ENCODE measurements around the gene SUMO1. TPM values are rescaled to one million over a fixed set of nuclear protein-coding genes. Genes with fewer than 3 reads are reported as not detected.

Gene SUMO1
- total RNA-seq, 1 experiment from 2014 or later: 67.3 TPM

DNA sequence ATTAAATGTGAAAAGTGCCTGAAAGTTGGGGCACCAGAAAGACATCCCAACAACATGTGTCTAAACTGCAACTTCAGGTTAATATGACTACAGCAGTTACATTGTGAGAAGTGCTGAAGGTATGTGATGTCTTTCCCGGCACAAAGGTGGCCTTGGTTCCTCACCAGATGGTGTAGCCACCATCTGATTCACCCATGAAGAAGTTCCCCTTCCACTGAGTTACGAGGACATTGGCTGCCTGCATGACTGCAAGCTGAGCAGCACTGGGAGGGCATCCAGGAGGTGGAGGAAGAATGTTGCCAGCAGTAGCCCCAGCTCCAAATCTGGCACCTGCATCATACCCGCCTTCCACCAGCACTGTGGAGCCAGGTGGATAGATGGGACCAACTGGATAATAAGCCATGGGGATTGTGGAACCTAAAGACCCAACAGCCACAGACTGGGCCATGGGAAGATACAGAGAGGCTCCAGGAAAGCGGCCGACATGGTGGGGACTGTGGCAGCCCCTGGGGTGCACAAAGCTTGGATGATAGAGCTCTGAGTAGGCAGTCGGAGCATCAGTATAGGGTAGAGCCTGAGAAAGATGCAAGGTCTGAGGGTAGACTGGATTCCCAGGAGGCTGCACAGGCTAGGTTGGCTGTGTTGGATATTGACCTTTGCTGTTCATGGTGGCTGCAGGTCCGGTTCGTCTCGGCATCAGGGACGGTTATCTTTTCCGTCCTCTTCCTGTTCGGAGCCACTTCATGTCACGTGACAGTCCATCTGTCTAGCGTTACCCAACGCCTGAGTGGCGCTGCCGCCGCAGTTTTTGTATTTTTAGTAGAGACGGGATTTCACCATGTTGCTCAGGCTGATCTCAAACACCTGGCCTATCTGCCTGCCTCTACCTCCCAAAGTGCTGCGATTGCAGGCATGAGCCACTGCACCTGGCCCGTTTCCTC lies 36.9 kb downstream of the SUMO1 start:
- no peak for DNase-seq (ENCODE audit: low spot score)

DNA sequence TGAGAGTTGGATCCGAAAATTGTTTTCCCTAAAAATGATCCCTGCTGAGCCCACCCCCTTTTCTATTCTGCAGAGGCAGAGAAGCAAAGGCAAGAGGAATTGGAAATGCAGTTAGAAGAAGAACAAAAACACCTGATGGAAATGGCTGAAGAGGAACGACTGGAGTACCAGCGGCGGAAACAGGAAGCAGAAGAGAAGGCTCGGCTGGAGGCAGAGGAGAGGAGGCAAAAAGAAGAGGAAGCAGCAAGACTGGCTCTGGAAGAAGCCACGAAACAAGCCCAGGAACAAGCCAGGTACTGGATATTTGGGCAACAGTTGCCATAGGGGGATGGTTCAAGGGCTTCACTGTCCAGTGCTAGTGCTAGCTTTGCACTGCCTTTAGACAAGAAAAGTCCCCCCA lies 41.7 kb downstream of the SUMO1 start:
- no peak for DNase-seq (ENCODE audit: low spot score)

DNA sequence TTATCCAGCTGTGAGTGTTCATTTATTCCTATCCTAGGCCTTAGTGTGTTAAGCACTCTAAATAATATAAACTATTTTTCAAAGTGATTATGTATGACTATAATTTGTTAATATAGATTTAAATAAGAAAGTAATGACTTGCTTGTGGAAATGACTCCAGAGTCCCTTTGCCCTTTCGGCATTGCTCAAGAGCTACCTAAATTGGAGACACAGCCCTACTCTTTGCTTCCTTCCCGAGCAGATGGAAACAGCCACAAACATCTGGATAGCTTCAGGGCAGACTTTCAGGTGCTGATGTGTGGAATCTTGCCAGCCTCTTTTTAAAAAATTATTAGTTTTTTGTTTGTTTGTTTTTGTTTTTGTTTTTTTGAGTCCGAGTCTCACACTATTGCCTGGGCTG lies 44.0 kb downstream of the SUMO1 start:
- no peak for DNase-seq (ENCODE audit: low spot score)

DNA sequence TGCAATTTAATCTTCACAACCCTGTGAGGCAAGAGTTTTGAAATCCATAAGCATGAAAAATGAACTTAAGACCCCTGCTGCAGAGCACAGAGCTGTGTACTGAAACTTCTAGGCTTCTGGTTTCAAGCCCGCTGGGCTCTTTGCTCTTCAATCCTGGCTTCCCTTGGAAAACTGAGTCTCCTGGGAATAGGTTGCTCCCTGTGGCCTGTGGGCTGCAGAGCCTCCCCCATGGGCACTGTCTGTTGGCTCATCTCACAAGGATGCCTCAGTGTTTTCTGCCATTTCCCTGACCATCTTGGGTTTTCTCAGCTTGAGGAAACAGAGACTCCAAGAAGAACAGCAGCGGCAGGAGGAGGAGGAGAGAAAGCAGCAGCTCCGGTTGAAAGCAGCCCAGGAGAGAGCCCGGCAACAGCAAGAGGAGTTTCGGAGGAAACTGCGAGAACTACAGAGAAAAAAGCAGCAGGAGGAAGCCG lies 44.5 kb downstream of the SUMO1 start:
- no peak for DNase-seq (ENCODE audit: low spot score)

DNA sequence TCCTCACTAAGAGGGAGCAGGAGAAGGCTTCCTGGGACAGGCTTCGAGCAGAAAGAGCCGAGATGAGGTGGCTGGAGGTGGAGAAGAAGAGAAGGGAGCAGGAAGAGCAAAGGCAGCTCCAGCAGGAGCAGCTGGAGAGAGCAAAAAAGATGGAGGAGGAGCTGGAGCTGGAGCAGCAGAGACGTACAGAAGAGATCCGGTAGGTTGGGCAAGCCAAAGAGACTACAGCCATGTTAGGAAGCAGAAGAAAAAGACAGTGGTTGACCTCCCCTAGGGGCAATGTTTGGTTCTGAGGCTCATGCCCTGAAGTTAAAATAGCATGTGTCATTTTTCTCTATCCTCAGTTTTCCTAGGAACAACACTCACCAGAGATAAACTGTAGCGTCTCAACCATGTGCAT lies 45.1 kb downstream of the SUMO1 start:
- DNase-seq (ENCODE audit: low spot score): no peak

DNA sequence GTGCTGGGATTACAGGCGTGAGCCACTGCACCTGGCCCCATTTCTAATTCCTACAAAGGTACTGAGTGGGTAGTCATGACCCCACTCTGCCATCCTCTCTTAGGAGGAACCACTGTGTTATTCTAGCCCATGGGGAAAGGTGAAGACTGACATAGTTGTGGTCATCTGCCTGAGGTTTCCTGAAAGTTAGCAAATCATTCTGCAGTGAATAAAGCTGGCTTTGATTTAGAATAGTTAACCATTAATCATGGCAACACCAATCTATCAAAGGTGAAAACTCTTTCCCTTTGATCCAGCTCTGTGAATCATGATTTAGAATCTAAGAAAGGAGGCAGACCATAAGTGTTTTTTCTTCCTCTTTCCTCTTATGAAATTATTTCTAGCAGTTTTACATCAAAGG lies 50.8 kb downstream of the SUMO1 start:
- DNase-seq (ENCODE audit: low spot score): peak; percentile 80

DNA sequence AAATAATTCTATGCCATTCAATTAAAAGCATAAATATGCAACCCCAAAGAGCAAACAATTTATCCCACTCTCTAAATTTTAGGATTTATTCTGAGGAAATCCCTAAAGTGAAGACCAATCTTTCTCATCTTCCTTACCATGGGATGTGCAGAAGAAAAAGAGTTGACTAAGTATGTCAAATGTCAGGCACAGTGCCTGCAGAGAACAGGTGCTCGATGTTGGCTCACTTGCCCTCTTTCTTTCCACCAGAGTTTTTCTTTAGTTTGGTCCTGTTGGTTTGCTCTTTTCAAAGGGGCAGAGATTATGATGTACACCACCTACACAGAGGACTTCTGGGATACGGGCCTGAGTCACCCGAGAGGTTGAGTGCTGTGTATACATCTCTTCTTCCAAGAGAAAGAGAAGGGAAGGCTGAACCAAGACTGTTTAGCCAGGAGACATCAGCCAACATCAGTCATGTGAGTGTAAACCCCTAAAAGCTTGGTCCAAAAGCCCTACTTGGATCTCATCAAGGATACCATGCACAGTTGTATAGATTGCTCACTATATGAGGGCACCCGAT lies 51.7 kb downstream of the SUMO1 start:
- DNase-seq (ENCODE audit: low spot score): no peak

DNA sequence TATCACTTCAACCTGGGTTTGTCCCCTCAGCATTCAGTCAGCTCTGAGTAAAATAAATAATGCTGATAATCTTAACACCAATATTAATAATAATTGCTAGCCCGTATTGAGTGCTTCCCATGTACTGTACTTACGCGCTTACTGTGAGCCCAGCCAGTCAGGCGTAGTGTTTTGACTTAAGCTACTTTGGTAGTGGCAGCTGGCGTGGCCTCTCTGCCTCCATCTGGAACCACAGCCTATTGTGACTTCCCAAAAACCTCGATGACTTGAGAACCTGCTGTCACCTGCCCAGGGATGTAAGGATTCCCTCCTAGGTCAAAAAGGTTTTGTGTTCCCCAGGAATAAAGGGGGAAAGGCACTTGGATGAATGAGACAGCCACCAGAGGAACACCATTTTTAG lies 53.2 kb downstream of the SUMO1 start:
- no peak for DNase-seq (ENCODE audit: low spot score)

DNA sequence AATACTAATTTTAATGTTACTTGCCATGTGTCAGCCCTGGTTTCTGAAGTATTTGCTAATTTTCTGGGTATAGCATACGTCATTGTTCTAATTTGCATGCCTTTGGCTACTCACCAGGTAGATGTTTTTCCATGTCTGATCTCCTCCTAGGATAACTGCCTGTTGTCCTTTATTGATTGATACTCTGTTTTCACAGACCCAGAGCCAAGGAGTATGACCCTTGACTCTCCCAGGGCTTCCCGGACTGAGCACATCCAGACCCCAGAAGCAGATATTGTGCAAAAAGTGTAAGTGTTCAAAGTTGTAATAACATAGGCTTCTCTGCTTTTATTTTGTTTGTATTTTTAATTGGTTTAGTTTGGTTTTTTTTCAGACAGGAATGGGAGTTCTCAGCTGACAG lies 53.8 kb downstream of the SUMO1 start:
- no peak for DNase-seq (ENCODE audit: low spot score)

DNA sequence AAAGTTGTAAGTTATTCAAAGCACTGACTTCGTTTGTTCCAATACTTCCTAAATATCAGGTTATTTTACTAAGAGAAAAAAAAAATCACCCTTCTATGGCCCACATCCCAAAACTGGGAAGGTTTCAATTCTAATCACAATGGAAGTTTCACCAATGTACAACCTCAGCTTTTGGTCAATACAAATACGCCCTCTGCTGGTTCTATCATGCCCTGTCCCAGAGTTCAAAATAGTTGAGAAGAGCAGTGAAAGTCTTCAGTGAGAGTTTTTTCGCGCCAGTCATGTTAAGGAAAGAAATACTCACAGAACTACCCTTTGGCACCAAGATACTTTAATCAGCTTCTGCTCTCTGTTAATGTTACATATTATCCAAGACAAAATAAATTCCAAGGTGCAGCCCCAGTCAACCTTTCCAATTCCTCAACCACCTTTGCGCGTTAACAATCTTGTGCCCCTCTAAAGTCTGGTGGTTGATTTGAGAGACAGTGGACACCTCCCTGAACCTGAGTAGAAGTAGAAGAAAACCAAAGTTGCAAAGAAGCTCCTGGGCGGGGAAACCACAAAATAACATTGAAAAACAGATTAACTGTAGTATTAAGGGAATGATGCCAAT lies 59.9 kb downstream of the SUMO1 start:
- peak; percentile 75 for DNase-seq (ENCODE audit: low spot score)

DNA sequence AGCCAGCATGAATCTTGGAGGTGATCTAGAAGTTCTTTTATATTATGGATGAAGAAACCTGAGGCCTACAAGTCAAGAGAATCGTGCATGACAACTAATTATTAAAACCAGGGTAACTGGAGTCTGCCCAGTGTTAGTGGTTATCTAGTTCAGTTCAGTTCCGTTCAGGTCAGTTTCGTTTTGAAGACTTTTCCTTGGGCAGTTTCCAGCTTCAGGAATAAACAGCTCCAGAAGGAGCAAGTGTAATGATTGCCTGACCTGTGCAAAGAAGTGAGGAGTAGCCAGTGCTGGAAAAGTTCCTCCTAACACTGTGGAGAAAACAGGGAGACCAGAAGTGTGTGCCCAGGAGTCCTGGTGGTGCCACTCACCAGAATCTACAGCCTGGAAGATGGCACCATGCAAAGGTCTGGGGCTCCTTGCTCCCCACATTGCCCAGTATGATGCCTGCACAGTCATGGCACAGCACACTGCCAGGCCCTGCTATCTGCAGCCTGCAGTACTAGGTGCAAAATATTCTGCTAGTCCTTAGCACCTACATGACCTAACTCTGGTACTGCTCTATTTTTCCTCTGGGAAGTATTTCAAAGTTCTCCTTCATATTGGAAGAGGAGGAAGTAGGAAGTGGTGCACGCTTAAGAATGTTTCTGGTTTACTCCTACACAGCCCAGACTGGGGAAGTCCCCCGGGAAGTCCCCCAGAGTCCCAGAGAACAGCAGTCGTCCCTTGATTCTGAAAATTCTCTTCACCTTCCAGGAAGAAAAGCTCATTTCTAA lies 65.8 kb downstream of the SUMO1 start:
- no peak for DNase-seq (ENCODE audit: low spot score)

DNA sequence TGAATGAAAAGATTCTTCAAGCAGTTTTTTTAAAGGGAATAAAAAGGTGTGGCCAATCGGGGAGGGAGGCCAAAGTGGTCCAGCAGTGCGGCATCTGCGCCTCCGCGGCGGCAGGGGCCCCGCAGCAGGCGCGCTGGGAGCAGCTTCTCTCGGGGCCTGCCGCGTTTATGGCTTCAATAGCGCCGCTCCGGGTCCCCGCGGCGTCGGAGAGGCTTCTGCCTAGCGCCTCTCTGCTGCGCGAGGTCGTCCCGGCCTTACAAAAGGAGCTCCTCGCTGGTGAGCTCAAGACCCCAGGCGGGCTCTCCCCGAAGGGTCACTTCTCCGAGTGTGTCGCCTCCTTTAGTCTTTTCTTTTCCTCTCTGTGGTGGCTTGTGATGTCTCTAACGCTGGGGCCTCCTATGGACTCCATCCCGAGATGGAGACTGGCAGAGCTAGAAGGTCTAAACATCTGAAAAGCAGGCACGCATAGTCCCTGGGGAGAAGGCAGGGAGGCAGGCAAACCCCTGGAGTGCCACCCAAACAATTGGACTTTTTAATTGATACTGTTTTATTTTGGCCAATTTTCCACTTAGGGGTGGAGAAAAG lies 67.1 kb downstream of the SUMO1 start:
- no peak for DNase-seq (ENCODE audit: low spot score)

DNA sequence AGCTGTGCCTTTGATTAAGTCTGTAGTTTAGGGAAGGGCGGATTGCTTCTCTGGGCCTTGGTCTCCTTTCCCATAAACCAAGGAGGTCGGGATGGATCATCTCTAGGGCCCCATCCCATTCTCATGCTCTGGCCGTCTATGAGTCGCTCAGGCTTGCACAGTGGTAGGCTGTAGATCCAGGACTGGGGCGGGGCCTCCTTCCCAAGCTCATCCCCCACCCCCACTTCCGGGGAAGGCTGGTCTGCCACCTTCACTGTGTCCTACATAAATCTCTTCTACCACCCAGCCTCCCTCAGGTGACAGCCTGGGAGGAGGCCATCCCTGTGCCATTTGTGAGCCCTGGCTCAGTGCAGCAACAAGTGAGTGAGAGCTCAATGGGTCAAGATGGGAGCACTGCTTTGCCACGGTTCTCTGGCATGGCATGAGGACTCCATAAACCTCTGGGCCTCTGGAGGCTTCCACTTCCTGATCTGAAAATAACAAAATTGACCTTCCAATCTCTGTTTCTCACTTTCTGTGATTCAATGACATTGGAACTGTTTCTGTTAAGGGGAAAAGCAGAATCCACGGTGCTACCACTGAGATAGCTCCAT lies 68.5 kb downstream of the SUMO1 start:
- no peak for DNase-seq (ENCODE audit: low spot score)

DNA sequence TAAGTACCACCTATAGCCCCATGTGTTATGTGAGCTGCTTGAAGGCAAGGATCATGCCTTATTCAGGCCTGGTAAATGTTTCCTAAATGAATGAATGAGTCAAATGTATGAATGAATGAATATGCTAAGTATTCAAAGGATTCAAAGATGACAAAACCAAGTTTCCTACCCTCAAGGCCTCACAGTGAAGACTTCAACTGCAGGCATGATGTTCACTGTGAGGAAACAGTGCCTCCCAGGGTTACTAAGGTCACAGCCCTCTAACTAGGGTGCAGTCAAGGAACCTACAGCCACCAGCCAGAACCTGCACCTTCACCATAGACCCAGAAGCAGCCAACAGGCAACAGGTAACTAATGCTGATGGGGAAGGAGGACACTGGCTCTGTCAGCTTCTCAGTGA lies 69.3 kb downstream of the SUMO1 start:
- no peak for DNase-seq (ENCODE audit: low spot score)

DNA sequence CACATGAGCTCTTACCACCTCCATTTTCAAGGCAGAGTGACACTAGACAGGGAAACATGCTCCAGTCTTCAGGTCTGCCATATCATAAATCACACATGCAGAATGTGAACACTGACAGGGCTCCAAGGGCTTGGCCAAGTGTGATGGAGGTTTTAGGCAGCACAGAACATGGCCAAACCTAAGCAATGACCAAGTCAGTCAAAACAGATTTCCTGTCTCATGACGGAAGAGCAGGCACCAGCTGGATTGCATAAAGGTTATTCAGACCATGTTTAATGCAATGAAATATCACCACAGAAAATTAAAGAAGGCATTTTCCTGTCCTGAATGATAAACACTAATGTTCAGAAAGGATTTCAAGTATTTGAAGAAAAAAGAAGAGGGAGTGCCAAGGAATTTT lies 72.5 kb downstream of the SUMO1 start:
- DNase-seq (ENCODE audit: low spot score): no peak

DNA sequence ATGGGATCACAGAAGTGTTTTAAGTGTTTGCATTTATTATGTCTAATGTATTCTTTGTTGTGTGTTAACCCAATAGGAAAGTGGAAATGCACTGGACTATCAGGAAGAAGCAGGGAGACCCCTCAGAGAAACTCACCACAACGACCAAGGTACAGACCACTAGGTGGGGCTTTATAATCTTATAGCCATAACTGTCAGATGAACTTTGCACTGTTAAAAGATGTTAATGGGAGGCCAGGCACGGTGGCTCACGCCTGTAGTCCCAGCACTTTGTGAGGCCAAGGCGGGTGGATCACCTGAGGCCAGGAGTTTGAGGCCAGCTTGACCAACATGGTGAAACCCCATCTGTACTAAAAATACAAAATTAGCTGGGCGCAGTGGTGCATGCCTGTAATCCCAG lies 73.2 kb downstream of the SUMO1 start:
- DNase-seq (ENCODE audit: low spot score): no peak

DNA sequence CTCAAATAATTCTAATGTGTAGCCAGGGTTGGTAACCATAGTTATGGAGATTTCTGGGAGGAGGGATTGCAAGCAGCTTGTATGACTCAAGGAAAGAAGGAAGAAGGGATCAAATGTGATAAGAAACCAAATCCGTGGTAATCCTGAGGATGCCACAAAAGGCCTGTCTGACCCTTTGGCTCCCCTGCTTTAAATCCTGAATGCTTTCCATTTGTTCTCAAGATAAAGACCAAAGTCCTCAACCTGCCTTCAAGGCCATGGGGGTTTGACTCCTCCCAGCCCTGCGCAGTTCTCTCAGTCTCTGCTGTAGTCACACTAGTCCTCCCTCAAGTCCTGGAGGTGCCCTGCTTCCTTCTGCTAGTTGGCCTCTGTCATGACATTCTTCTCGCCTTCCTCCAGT lies 74.0 kb downstream of the SUMO1 start:
- no peak for DNase-seq (ENCODE audit: low spot score)

DNA sequence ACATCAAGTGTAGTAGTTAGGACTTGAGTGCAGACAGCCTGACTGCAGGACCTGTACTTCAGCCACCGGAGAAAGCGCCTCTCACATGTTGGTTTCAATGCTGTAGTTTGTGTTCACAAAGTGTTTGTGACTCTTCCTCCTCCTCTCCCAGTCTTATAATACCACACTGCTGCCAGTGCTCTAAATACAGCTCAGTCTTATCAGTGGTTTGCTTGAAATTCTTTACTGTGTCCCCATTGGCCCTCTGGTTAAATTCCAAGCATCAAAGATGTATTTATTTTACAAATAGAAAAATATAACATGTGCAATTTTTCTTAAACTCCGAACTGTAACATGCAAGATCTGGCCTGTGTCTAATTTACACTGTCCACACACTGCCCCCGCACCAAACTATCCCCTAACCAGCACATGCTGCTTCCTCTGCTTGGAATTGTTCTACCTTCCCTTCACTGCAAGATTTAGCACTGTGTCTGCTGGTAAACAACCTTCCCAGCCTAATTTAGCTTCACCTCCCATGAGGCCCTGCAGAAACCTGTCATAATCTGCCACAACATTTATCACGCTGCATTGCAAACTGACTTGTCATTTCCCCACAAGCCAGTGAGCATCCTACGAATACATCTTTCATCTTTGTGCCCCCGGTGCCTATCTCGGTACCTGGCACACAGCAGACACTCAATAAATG lies 77.1 kb downstream of the SUMO1 start:
- DNase-seq (ENCODE audit: low spot score): no peak

DNA sequence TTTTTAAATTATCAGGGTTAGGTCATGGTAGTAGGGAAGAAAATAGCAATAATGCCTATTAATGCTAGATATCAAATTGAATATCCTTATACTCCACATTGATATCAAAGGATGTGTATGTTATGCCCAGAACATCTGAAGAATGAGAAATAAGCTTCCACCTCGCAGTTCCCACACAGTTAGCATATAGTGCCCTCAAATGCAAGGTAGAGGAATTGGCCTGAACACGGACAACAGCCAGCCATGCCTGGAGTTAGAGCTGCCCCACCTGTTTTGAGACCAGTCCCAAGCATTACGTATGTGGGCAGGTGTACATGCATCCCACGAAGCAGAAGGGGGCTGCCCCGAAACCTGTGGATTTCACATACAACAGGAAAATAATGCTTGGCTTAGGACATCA lies 79.6 kb downstream of the SUMO1 start:
- peak; percentile 28 for DNase-seq (ENCODE audit: low spot score)

DNA sequence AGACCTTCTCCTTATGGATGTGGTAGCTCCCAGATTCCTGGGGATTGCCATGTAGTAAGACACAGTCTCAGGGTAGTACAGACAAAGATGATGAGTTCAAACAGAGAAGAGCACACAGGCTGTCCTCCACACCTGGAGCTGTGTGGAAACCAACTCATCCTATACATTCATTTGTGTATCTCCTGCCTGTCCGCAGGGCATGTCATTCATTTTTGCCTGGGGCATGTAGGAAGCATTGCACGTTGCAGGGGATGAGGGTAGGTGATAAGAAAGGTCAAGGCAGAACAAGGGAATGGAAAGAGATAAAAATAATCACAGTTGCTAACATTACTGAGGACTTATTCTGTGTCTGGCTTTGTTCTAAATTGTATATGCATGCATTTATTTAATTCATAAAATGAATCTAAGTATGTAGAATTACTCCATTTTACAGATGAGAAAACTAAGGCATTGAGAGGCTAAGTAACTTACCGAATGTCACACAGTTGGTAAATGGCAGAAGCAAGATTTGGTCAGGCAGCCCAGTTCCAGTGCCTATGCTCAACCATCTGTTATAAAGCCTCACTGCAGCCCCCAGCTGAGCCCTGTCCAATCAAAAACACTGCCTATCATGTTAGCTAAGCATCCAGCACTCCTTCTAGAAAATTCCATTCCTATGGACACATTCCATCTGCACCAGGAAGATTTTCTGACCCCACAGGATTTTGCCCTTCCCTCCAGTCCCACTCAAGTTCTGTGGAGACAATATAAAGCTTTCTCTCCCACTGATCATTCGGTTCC lies 81.0 kb downstream of the SUMO1 start:
- no peak for DNase-seq (ENCODE audit: low spot score)

All from HT-29 (cell line).